GM13977 (cell line): ENCODE measurements around the gene IDUA.

Source experiments
- DNase-seq: peaks from one replicate; pipeline ENCODE4 v3.0.0; 2012; ENCODE audit warnings: low spot score
- CTCF ChIP-seq: IDR thresholded peaks from 2 replicates; pipeline ENCODE4 v1.5.1; 2012; ENCODE audit warnings: mild to moderate bottlenecking, control low read depth; ENCODE audit not compliant: insufficient read depth; ENCODE audit errors: extremely low read depth, missing control alignments
- in situ Hi-C: fragments of 300-500 bp; cut with MboI; formaldehyde crosslinking; loops from one replicate; pipeline ENCODE4 v1.12.0; 2022; ENCODE audit warnings: low sequenced_read_pairs, low pct_unique_long_range_greater_than_20kb, mixed read lengths, inconsistent platforms; ENCODE audit not compliant: unreplicated experiment

IDUA gene

GRCh38 chr4:970046-970745 is 16.6 kb upstream of the IDUA start:
- no peak for TF ChIP-seq CTCF
- no peak for DNase-seq
- in situ Hi-C loops: no loop called here

GRCh38 chr4:970854-971520 is 15.9 kb upstream of the IDUA start:
- in situ Hi-C loops: no loop called here
- DNase-seq: no peak
- no peak for TF ChIP-seq CTCF

GRCh38 chr4:971666-972500 is 15.0 kb upstream of the IDUA start:
- TF ChIP-seq CTCF: no peak
- DNase-seq: no peak
- in situ Hi-C loops: no loop called here

- TF ChIP-seq CTCF: no peak
- DNase-seq: peak; percentile 77
- in situ Hi-C loops: no loop called here
Observed at GRCh38 chr4:972651-973424, 14.0 kb upstream of the IDUA start.

GRCh38 chr4:973431-974397 is 13.1 kb upstream of the IDUA start, which contains the start of gene DGKQ:
DGKQ (minus strand) TSS chr4:973569; CDS start chr4:973482, 87 bp downstream.
- in situ Hi-C loops: no loop called here

More at GRCh38 chr4:973431-974397, 13.1 kb upstream of the IDUA start, which contains the start of gene DGKQ:
- TF ChIP-seq CTCF: no peak
- peak; percentile 100 for DNase-seq
